ENCODE results near the gene CYB561D2.

- TF ChIP-seq POLR2A (IDR thresholded peaks at IDR 0.05): no peak
- no peak for TF ChIP-seq CTCF (IDR thresholded peaks at IDR 0.05)
Measured at GRCh38 chr3:50314816-50315215, 35.8 kb upstream of the CYB561D2 start.
